Stimulated activated effector memory CD8-positive, alpha-beta T cell treated with anti-CD3 and anti-CD28 coated beads, Interleukin-12 subunit alpha, Interleukin-12 subunit beta, amount 100 ng/mL, for 72 hours (primary cell): ENCODE measurements around the gene IL23R.
A peak's percentile ranks its signal among the peaks of the same experiment; 100 is the strongest.

Source experiments
- ATAC-seq: fragments of 150-1000 bp; cut with Tn5 transposase; 2 replicates; pipeline ENCODE4 v1.10.0; 2021
- DNase-seq, 2 donors: peaks; one replicate each; pipeline ENCODE4 v3.0.0; 2021 to 2022; ENCODE audit warnings: low spot score in 2 of 2
- H3K27ac Mint-ChIP-seq: one replicate; pipeline ENCODE4 v1.8.0; 2022; ENCODE audit warnings: mild to moderate bottlenecking, mixed read lengths
- H3K36me3 Mint-ChIP-seq: one replicate; pipeline ENCODE4 v1.8.0; 2022; ENCODE audit warnings: mild to moderate bottlenecking, mixed read lengths
- H3K4me1 Mint-ChIP-seq: one replicate; pipeline ENCODE4 v1.8.0; 2022; ENCODE audit warnings: mixed read lengths
- H3K4me3 Mint-ChIP-seq: one replicate; pipeline ENCODE4 v1.8.0; 2022; ENCODE audit warnings: mild to moderate bottlenecking, mixed read lengths
- H3K9me3 Mint-ChIP-seq: one replicate; pipeline ENCODE4 v1.8.0; 2022; ENCODE audit warnings: mixed read lengths

Gene IL23R

DNA sequence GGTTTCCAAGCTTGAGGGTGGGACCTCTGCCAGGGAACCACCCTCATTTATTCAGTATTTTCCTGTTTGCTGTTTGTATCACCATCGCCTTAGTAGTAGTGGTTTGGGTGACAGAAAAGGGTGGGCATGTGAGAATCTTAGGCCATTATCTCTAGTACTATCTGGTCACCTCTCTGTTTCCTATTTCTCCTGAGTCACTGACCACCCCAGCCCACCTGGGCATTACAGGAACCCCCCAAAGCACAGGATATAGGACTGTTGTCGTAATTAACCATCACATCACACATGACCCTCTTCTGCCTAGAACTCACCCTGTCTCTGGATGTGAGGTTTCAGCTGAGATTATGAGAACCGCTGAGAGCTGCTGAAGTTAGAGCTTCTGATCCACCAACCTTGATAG is 60.4 kb downstream of the IL23R start:
- Mint-ChIP-seq H3K9me3 (no peaks in the 10 kb centered on the region), H3K36me3 (peaks cover 25% of the 10 kb centered on the region), H3K4me3 (no peak overlapping the region), H3K4me1 (peaks cover 30% of the 10 kb centered on the region), H3K27ac (peak overlapping the region; percentile 12)
- DNase-seq, result no peak
- ATAC-seq, result peak; percentile 72

- H3K9me3 Mint-ChIP-seq, result no peaks in the 10 kb centered on the region
- peak overlapping the region; percentile 12 for H3K27ac Mint-ChIP-seq
- DNase-seq (no peak), ATAC-seq (no peak)
- H3K4me1 Mint-ChIP-seq, result peaks cover 30% of the 10 kb centered on the region
- H3K36me3 Mint-ChIP-seq, result peaks cover 22% of the 10 kb centered on the region
- H3K4me3 Mint-ChIP-seq, result no peak overlapping the region
Measured at GRCh38 chr1:67227196-67227595, 60.9 kb downstream of the IL23R start.

DNA sequence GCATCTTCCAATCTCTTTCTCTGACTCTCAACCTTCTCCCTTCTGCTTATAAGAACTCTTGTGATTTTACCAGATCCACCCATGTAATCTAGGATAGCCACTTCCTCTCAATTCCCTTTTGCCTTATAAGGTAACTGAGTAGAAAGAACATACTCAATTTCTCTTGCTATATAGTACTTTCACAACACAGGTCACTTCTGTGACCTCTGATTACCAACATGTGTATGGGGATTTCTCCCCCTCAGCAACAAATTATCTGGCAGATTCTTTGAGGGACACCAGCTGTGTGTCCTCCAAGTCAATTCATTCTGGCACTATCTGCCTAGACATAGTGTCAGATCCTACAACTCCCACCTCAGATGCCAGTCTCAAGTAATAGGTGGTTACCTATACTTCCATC is 62.5 kb downstream of the IL23R start:
- Mint-ChIP-seq H3K4me3 (no peak overlapping the region), H3K4me1 (peaks cover 30% of the 10 kb centered on the region), H3K27ac (no peak overlapping the region), H3K9me3 (no peaks in the 10 kb centered on the region), H3K36me3 (peaks cover 16% of the 10 kb centered on the region)
- ATAC-seq (no peak), DNase-seq (no peak)

GRCh38 chr1:67230539-67230938 is 64.3 kb downstream of the IL23R start:
- Mint-ChIP-seq H3K4me1 (peaks cover 30% of the 10 kb centered on the region), H3K27ac (peak overlapping the region; percentile 59), H3K9me3 (no peaks in the 10 kb centered on the region), H3K4me3 (no peak overlapping the region), H3K36me3 (peaks cover 23% of the 10 kb centered on the region)
- DNase-seq (no peak), ATAC-seq (no peak)

DNA sequence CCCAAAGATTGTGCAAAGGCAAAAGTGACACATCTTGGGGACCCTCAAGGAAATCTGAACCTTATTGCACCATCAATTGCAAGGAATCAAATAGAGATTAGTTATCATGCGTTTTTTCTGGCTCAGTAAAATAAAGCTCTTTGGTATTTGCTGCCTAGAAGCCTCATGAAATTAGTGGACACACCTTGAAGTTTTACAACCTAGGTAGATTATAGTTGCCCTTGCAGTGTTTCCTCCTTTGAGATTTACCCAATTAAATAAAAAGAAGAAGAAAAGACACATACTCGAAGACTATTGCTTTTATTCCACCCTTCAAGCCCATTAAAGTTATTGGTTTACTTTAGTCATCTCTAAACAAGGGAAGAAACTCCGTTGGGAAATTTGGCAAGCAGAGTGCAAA is 70.0 kb downstream of the IL23R start:
- Mint-ChIP-seq H3K4me3 (no peak overlapping the region), H3K9me3 (no peaks in the 10 kb centered on the region), H3K27ac (no peak overlapping the region), H3K4me1 (peaks cover 5% of the 10 kb centered on the region), H3K36me3 (peaks cover 56% of the 10 kb centered on the region)
- DNase-seq (no peak), ATAC-seq (no peak)

DNA sequence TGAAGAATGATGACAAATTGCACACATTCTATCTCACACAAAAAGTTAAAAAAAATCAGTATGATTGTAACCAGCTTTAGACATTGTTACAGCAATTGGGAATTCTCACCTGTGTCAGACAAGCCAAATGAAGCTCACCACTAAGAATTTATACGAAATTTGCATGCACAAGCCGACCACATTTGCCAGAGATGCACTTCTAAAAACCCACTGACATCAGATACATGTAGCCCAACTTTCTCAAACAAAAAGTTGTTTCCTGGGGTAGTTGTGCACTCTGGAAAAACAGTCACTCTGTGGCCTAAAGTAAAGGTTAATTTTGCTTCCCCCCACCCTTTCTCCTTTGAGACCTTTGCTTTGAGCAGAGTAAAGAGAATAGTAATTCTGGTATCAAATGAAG is 73.5 kb downstream of the IL23R start:
- no peak for ATAC-seq
- H3K9me3 Mint-ChIP-seq, result no peaks in the 10 kb centered on the region

DNA sequence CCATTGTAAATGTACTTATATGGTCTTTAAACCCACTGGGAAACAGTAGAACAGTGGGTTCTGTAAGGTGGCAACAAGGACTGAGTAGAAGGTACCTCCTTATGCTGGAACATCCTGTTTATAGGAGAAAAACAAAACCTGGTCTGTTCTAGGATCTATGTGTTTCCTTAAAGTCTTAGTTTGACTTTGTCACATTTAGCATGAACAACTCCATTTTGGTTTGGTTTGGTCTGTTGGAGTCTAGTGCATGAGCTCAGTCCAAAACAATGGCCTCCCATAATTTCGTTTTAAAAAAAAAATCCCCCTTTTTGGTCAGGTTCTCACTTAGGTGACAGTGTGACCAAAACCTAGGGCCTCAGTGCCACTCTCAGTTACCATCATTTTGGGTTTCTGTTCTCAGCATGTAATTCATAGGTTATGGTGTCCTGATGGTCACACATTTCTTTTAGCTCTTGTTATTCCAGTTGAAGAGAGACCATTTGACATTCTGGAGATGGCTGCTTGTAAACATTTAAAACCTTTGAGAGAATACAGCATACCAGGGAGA is 75.0 kb downstream of the IL23R start:
- H3K4me3 Mint-ChIP-seq, result no peak overlapping the region
- ATAC-seq, result peak; percentile 11

More for the DNA sequence above, 73.5 kb downstream of the IL23R start:
- Mint-ChIP-seq H3K4me3 (no peak overlapping the region), H3K27ac (no peak overlapping the region), H3K4me1 (peaks cover 16% of the 10 kb centered on the region), H3K36me3 (peaks cover 71% of the 10 kb centered on the region)
- DNase-seq, result no peak

GRCh38 chr1:67242016-67242415 is 75.8 kb downstream of the IL23R start:
- peaks cover 62% of the 10 kb centered on the region for H3K36me3 Mint-ChIP-seq
- no peak for DNase-seq
- H3K9me3 Mint-ChIP-seq, result no peaks in the 10 kb centered on the region
- ATAC-seq, result no peak
- H3K4me3 Mint-ChIP-seq, result no peak overlapping the region
- no peak overlapping the region for H3K27ac Mint-ChIP-seq
- H3K4me1 Mint-ChIP-seq, result peaks cover 22% of the 10 kb centered on the region

More for the DNA sequence above, 75.0 kb downstream of the IL23R start:
- no peak overlapping the region for H3K27ac Mint-ChIP-seq
- H3K9me3 Mint-ChIP-seq, result no peaks in the 10 kb centered on the region
- DNase-seq, result no peak
- H3K4me1 Mint-ChIP-seq, result peaks cover 20% of the 10 kb centered on the region
- H3K36me3 Mint-ChIP-seq, result peaks cover 65% of the 10 kb centered on the region

DNA sequence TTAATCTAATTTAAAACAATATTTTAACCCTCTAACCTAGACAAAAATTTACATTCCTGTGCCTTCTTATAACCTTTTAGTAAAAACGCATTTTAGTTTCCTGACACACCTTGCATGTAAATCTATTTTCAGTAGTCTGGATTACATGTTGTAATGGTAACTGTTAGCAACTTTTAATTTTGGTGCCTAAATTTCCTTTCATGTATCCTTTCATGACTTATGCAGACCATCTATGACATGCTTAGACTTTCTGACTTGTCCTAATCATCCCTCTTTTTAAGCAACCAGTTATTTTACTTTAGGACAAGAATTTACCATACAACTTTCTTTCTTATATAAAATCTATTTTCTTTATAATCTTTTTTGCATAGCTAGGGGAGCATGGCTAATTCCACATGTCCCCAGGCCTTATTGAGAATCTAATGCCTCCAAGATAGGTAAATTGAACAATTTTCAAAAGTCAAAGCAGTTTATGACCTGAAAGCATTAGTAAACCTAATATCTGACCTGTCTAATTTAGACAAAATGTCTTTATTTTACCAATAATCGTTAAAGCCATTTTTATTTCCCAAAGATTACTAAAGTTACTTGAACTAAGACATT is 83.9 kb downstream of the IL23R start:
- Mint-ChIP-seq H3K36me3 (peaks cover 55% of the 10 kb centered on the region), H3K4me1 (peaks cover 7% of the 10 kb centered on the region), H3K9me3 (peaks cover 9% of the 10 kb centered on the region), H3K27ac (no peak overlapping the region), H3K4me3 (no peak overlapping the region)
- DNase-seq (no peak), ATAC-seq (no peak)

- H3K4me1 Mint-ChIP-seq, result no peaks in the 10 kb centered on the region
Measured at GRCh38 chr1:67256291-67257172, 90.3 kb downstream of the IL23R start.

DNA sequence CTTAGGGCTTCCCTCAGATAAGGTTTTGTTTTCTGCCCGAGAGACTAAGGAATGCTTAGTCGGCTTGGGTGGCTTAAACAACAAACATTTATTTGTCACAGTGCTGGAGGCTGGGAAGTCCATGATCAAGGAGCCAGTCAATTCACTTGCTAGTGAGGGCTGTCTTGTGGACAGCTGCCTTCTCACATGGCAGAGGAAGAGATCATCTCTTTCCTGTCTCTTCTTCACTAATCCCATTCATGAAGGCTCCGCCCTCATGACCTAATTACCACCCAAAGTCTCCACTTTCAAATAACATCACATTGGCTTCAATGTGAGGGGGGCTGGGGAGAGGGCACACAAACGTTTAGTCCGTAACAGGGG is 90.9 kb downstream of the IL23R start:
- peaks cover 54% of the 10 kb centered on the region for H3K36me3 Mint-ChIP-seq
- H3K4me3 Mint-ChIP-seq, result no peak overlapping the region

More at GRCh38 chr1:67256291-67257172, 90.3 kb downstream of the IL23R start:
- DNase-seq, result no peak
- H3K4me3 Mint-ChIP-seq, result no peak overlapping the region
- no peak overlapping the region for H3K27ac Mint-ChIP-seq
- no peaks in the 10 kb centered on the region for H3K9me3 Mint-ChIP-seq
- H3K36me3 Mint-ChIP-seq, result peaks cover 54% of the 10 kb centered on the region
- ATAC-seq, result no peak

GRCh38 chr1:67261680-67262079 is 95.4 kb downstream of the IL23R start:
- Mint-ChIP-seq H3K9me3 (no peaks in the 10 kb centered on the region), H3K4me1 (peaks cover 14% of the 10 kb centered on the region), H3K36me3 (peaks cover 28% of the 10 kb centered on the region), H3K27ac (peak overlapping the region; percentile 17), H3K4me3 (no peak overlapping the region)
- no peak for ATAC-seq
- DNase-seq, result no peak

More for the DNA sequence above, 90.9 kb downstream of the IL23R start:
- peaks cover 6% of the 10 kb centered on the region for H3K4me1 Mint-ChIP-seq
- ATAC-seq (no peak), DNase-seq (no peak)
- H3K27ac Mint-ChIP-seq, result no peak overlapping the region
- H3K9me3 Mint-ChIP-seq, result no peaks in the 10 kb centered on the region

DNA sequence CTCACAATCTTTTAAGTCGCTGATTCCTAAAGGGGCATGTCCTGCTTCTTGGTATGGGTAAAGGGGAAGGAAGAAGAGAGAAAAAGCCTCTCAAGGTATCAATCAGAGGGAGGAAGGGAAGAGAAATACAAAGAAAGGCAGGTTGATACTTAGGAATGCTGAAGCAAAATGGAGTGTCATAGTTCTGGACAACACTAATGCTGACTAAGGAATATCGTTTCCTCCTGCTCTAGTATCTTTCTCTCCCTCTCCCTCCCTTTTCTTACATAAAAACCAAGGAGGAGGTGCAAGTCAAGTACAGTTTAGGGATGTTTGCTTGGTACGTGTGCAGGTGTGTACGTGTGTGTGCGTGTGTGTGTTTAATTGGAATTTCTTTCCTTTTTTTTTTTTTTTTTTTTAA is 96.5 kb downstream of the IL23R start:
- H3K9me3 Mint-ChIP-seq, result no peaks in the 10 kb centered on the region
- ATAC-seq (no peak), DNase-seq (no peak)
- H3K27ac Mint-ChIP-seq, result no peak overlapping the region
- peaks cover 14% of the 10 kb centered on the region for H3K4me1 Mint-ChIP-seq
- peaks cover 18% of the 10 kb centered on the region for H3K36me3 Mint-ChIP-seq
- no peak overlapping the region for H3K4me3 Mint-ChIP-seq

- Mint-ChIP-seq H3K9me3 (no peaks in the 10 kb centered on the region), H3K4me3 (no peak overlapping the region)
Measured at GRCh38 chr1:67264152-67264551, 97.9 kb downstream of the IL23R start.

DNA sequence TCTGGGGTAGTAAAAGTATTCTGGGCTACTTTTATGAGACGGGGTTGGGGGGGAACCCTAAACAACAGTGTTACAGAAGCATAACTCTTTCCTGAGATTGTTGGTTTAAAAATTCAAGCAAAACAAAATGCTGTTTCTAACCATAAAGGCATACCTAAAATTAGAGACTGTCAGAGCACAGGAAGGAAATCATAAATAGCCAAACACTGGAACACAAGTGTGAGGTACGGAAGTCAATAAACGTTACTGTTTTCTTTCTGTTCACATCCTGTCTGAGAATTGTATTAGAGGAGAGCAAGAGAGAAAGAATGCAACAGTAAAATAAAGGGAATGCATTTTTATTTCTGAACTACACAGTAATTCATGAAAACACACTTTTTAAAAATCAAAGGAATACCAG is 98.6 kb downstream of the IL23R start:
- Mint-ChIP-seq H3K4me3 (peak overlapping the region; percentile 33), H3K27ac (peak overlapping the region; percentile 35), H3K9me3 (no peaks in the 10 kb centered on the region), H3K36me3 (peaks cover 5% of the 10 kb centered on the region), H3K4me1 (peaks cover 14% of the 10 kb centered on the region)
- DNase-seq, result no peak
- no peak for ATAC-seq

More at GRCh38 chr1:67264152-67264551, 97.9 kb downstream of the IL23R start:
- peaks cover 14% of the 10 kb centered on the region for H3K4me1 Mint-ChIP-seq
- no peak overlapping the region for H3K27ac Mint-ChIP-seq
- DNase-seq, result no peak
- ATAC-seq, result no peak
- H3K36me3 Mint-ChIP-seq, result peaks cover 9% of the 10 kb centered on the region

DNA sequence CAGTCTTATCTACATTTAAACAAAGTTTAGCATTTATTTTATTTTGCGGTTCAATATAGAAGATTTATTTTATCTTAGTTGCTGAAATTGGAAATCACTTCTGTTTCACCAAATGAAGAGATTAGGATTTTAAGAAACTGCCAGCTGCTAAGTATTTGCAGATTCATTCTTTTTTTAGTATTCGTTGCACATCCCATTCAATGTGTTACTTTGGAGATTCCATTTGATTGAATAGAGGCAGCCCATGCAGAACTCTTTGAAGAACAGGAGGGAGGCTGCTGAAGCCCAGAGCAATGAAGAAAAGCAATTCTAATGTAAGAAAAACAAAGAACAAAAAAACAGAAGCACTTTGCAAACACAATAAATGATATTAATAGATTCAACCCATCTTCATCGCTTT is 102.8 kb downstream of the IL23R start:
- H3K4me3 Mint-ChIP-seq, result no peak overlapping the region
- no peak for ATAC-seq
- no peak for DNase-seq

More for the DNA sequence above, 102.8 kb downstream of the IL23R start:
- Mint-ChIP-seq H3K9me3 (no peaks in the 10 kb centered on the region), H3K36me3 (peaks cover 21% of the 10 kb centered on the region), H3K27ac (no peak overlapping the region), H3K4me1 (peaks cover 15% of the 10 kb centered on the region)
